Measurements from ENCODE around the gene PRKCH.

DNA sequence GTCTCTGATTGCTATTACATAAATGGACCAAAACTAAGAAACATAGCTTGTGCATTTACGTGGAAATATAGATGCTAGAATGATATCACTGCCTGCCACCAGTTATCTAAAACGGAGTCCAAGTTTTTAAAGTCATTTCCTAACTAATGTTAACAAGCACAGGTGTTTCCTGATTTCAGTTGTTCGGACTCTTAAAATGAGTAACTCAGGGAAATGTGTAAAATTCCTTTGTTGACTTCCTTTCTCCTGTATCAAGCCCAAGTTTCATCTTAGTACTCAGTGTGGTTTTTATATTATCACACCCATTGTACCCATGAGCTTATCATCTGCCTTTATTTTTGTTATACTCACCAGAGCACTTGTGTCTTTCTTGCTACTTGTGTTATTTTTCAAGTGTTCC, 13.2 kb upstream of the PRKCH start:
- TF ChIP-seq RFX5 (IDR thresholded peaks at IDR 0.05; ENCODE audit: low read depth, low read length) (no peak), NBN (IDR thresholded peaks at IDR 0.05; ENCODE audit: low read depth) (no peak), MXI1 (IDR thresholded peaks at IDR 0.05; ENCODE audit: low read depth, low read length) (no peak), TAF1 (IDR thresholded peaks at IDR 0.05; ENCODE audit: control insufficient read depth, extremely low read depth, insufficient read depth, low read length, severe bottlenecking) (no peak), ZNF274 (IDR thresholded peaks at IDR 0.05; ENCODE audit: borderline replicate concordance, low read depth, low read length) (no peak), ZBTB7A (IDR thresholded peaks at IDR 0.05; ENCODE audit: borderline replicate concordance, control insufficient read depth, low read depth, low read length) (no peak)
- TF ChIP-seq, protein P1, sequence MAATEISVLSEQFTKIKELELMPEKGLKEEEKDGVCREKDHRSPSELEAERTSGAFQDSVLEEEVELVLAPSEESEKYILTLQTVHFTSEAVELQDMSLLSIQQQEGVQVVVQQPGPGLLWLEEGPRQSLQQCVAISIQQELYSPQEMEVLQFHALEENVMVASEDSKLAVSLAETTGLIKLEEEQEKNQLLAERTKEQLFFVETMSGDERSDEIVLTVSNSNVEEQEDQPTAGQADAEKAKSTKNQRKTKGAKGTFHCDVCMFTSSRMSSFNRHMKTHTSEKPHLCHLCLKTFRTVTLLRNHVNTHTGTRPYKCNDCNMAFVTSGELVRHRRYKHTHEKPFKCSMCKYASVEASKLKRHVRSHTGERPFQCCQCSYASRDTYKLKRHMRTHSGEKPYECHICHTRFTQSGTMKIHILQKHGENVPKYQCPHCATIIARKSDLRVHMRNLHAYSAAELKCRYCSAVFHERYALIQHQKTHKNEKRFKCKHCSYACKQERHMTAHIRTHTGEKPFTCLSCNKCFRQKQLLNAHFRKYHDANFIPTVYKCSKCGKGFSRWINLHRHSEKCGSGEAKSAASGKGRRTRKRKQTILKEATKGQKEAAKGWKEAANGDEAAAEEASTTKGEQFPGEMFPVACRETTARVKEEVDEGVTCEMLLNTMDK (IDR thresholded peaks at IDR 0.05; ENCODE audit: borderline replicate concordance, insufficient read depth, low read depth, low read length, poor library complexity, severe bottlenecking): no peak
- TF ChIP-seq, protein P2, sequence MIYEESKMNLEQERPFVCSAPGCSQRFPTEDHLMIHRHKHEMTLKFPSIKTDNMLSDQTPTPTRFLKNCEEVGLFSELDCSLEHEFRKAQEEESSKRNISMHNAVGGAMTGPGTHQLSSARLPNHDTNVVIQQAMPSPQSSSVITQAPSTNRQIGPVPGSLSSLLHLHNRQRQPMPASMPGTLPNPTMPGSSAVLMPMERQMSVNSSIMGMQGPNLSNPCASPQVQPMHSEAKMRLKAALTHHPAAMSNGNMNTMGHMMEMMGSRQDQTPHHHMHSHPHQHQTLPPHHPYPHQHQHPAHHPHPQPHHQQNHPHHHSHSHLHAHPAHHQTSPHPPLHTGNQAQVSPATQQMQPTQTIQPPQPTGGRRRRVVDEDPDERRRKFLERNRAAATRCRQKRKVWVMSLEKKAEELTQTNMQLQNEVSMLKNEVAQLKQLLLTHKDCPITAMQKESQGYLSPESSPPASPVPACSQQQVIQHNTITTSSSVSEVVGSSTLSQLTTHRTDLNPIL (CRISPR knock-in tag; IDR thresholded peaks at IDR 0.05): no peak
